Measurements from ENCODE around the gene NAP1L1.

NAP1L1 gene

GRCh38 chr12:76065917-76066316 lies 18.6 kb downstream of the NAP1L1 start:
- Histone ChIP-seq H3K4me1 (ENCODE audit: control insufficient read depth, insufficient read depth, low read length) (no peaks in the 10 kb centered on the region), H3K27ac (ENCODE audit: low read length) (no peak overlapping the region), H3K36me3 (ENCODE audit: control insufficient read depth, insufficient read depth, low read length) (peaks cover 2% of the 10 kb centered on the region; the same call in 1 of the 2 replicates), H3K4me3 (ENCODE audit: low read length) (no peak overlapping the region), H3K9me3 (ENCODE audit: control insufficient read depth, insufficient read depth, low read length) (no peaks in the 10 kb centered on the region), H3K27me3 (ENCODE audit: control insufficient read depth, insufficient read depth, low read length) (no peaks in the 10 kb centered on the region)
- no CpG with 5 or more reads among the region's 3 CpGs for WGBS (ENCODE audit: insufficient coverage, insufficient read length)
- DNase-seq (ENCODE audit: low read depth, low spot score) = no peak

DNA sequence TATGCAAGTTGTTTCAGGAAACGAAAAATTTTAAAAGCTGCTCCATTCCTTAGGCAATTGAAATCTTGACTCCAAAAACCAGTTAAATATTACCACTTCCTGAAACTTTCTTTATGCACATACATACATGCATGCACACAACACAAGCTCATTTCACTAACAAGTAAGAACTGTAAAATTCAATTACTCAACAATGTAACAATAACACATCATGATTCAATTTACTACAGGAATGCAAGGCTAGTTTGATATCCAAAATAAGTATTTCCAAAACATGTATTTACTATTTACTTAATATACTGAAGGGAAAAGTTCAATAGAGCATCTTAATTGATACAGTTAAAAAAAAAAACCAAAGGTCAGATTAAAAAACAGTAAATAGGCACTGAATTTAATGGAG lies 19.6 kb downstream of the NAP1L1 start:
- DNase-seq (ENCODE audit: low read depth, low spot score) = no peak

DNA sequence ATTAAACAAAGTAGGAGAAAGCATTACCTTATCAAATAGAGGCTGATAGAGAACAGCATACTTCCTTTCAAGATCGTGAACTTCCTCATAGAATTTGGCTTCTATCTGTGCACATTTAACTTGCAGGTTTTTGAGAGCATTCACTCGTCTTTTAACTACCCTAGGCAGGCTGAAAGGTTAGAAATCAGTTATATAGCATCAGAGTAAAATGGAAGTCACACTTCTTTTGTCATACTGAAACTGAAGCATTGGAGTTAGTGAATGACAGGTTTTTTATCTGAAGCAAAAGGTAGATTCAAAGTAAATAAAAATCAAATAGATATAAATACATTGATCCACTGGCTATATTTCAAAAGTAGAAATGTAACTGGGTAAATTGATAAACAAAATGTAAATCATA lies 24.4 kb downstream of the NAP1L1 start:
- no peaks in the 10 kb centered on the region for H3K9me3 ChIP-seq (ENCODE audit: control insufficient read depth, insufficient read depth, low read length)
- DNase-seq (ENCODE audit: low read depth, low spot score) = no peak
- no peak overlapping the region for H3K4me3 ChIP-seq (ENCODE audit: low read length)
- H3K27ac ChIP-seq (ENCODE audit: low read length) = no peak overlapping the region
- WGBS (ENCODE audit: insufficient coverage, insufficient read length) = no CpG with 5 or more reads among the region's 2 CpGs
- peaks cover 7% of the 10 kb centered on the region; the same call in 1 of the 2 replicates for H3K36me3 ChIP-seq (ENCODE audit: control insufficient read depth, insufficient read depth, low read length)
- no peaks in the 10 kb centered on the region for H3K27me3 ChIP-seq (ENCODE audit: control insufficient read depth, insufficient read depth, low read length)
- peaks cover 1% of the 10 kb centered on the region; the same call in 1 of the 2 replicates for H3K4me1 ChIP-seq (ENCODE audit: control insufficient read depth, insufficient read depth, low read length)

More for the DNA sequence above, 19.6 kb downstream of the NAP1L1 start:
- H3K27me3 ChIP-seq (ENCODE audit: control insufficient read depth, insufficient read depth, low read length) = no peaks in the 10 kb centered on the region
- peaks cover 2% of the 10 kb centered on the region; the same call in 1 of the 2 replicates for H3K36me3 ChIP-seq (ENCODE audit: control insufficient read depth, insufficient read depth, low read length)
- H3K27ac ChIP-seq (ENCODE audit: low read length) = no peak overlapping the region
- H3K4me1 ChIP-seq (ENCODE audit: control insufficient read depth, insufficient read depth, low read length) = peaks cover 1% of the 10 kb centered on the region; the same call in 1 of the 2 replicates
- no peaks in the 10 kb centered on the region for H3K9me3 ChIP-seq (ENCODE audit: control insufficient read depth, insufficient read depth, low read length)
- H3K4me3 ChIP-seq (ENCODE audit: low read length) = no peak overlapping the region
- no CpG with 5 or more reads among the region's 1 CpG for WGBS (ENCODE audit: insufficient coverage, insufficient read length)

- Histone ChIP-seq H3K27me3 (ENCODE audit: control insufficient read depth, insufficient read depth, low read length) (no peaks in the 10 kb centered on the region), H3K9me3 (ENCODE audit: control insufficient read depth, insufficient read depth, low read length) (no peaks in the 10 kb centered on the region), H3K4me3 (ENCODE audit: low read length) (no peak overlapping the region), H3K4me1 (ENCODE audit: control insufficient read depth, insufficient read depth, low read length) (peaks cover 1% of the 10 kb centered on the region; the same call in 1 of the 2 replicates), H3K36me3 (ENCODE audit: control insufficient read depth, insufficient read depth, low read length) (peaks cover 14% of the 10 kb centered on the region; the same call in 1 of the 2 replicates), H3K27ac (ENCODE audit: low read length) (no peak overlapping the region)
- no CpG with 5 or more reads among the region's 7 CpGs for WGBS (ENCODE audit: insufficient coverage, insufficient read length)
- no peak for DNase-seq (ENCODE audit: low read depth, low spot score)
Measured at GRCh38 chr12:76057326-76057725, 27.2 kb downstream of the NAP1L1 start.

- H3K4me1 ChIP-seq (ENCODE audit: control insufficient read depth, insufficient read depth, low read length) = no peaks in the 10 kb centered on the region
- H3K36me3 ChIP-seq (ENCODE audit: control insufficient read depth, insufficient read depth, low read length) = peaks cover 16% of the 10 kb centered on the region; the same call in 1 of the 2 replicates
- no peaks in the 10 kb centered on the region for H3K9me3 ChIP-seq (ENCODE audit: control insufficient read depth, insufficient read depth, low read length)
- no peak overlapping the region for H3K4me3 ChIP-seq (ENCODE audit: low read length)
- no peak overlapping the region for H3K27ac ChIP-seq (ENCODE audit: low read length)
- no peaks in the 10 kb centered on the region for H3K27me3 ChIP-seq (ENCODE audit: control insufficient read depth, insufficient read depth, low read length)
- DNase-seq (ENCODE audit: low read depth, low spot score) = no peak
- no CpG with 5 or more reads among the region's 2 CpGs for WGBS (ENCODE audit: insufficient coverage, insufficient read length)
Measured at GRCh38 chr12:76055393-76055792, 29.1 kb downstream of the NAP1L1 start.

- 100% methylated on average over 1 of the region's 4 CpGs for WGBS (ENCODE audit: insufficient coverage, insufficient read length)
- Histone ChIP-seq H3K4me1 (ENCODE audit: control insufficient read depth, insufficient read depth, low read length) (no peaks in the 10 kb centered on the region), H3K36me3 (ENCODE audit: control insufficient read depth, insufficient read depth, low read length) (peaks cover 12% of the 10 kb centered on the region; the same call in 1 of the 2 replicates), H3K27ac (ENCODE audit: low read length) (no peak overlapping the region), H3K9me3 (ENCODE audit: control insufficient read depth, insufficient read depth, low read length) (no peaks in the 10 kb centered on the region), H3K27me3 (ENCODE audit: control insufficient read depth, insufficient read depth, low read length) (no peaks in the 10 kb centered on the region), H3K4me3 (ENCODE audit: low read length) (no peak overlapping the region)
- no peak for DNase-seq (ENCODE audit: low read depth, low spot score)
Measured at GRCh38 chr12:76049575-76050251, 34.8 kb downstream of the NAP1L1 start.

DNA sequence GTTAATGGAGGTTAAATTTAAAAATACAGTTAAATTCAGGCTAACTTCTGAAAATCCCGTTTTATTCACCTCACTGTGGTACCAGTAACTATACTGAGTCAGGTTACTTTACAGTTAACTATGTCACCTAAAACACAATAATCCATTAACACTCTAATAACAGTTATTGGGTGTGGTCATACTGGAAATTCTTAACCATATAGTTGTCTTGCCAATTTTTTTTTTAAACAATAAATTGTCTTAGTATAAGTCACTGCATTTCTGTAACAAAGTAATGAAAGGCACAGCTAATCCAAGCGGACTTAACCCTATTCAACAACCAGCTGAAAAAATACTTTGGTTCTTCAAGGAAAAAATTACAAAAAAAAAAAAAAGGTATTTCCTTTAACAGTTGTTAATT lies 36.7 kb downstream of the NAP1L1 start:
- WGBS (ENCODE audit: insufficient coverage, insufficient read length) = no CpG with 5 or more reads among the region's 2 CpGs
- H3K4me3 ChIP-seq (ENCODE audit: low read length) = no peak overlapping the region
- no peak overlapping the region for H3K27ac ChIP-seq (ENCODE audit: low read length)
- H3K27me3 ChIP-seq (ENCODE audit: control insufficient read depth, insufficient read depth, low read length) = no peaks in the 10 kb centered on the region
- H3K9me3 ChIP-seq (ENCODE audit: control insufficient read depth, insufficient read depth, low read length) = no peaks in the 10 kb centered on the region
- no peak for DNase-seq (ENCODE audit: low read depth, low spot score)
- peaks cover 5% of the 10 kb centered on the region; the same call in 1 of the 2 replicates for H3K36me3 ChIP-seq (ENCODE audit: control insufficient read depth, insufficient read depth, low read length)
- H3K4me1 ChIP-seq (ENCODE audit: control insufficient read depth, insufficient read depth, low read length) = no peaks in the 10 kb centered on the region

DNA sequence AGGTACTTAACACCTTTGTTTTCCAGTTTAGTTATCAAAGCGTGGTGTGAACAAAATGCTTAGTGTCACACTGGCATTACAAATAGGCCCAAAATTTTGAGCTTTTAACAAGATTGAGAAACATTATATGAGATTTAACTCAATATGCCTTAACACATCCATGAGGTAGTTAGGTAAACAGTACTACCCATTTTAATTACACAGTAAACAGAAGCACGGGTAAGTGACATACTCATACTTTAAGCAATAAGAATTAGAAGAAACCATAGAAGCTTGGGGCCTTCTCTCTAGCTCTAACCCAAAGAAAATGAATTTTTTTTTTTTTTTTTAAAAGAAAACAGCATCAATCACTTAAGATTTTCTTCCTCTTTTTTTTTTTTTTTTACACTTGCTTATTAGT lies 37.4 kb downstream of the NAP1L1 start:
- WGBS (ENCODE audit: insufficient coverage, insufficient read length) = no CpG with 5 or more reads among the region's 2 CpGs
- H3K4me3 ChIP-seq (ENCODE audit: low read length) = no peak overlapping the region
- DNase-seq (ENCODE audit: low read depth, low spot score) = no peak
- H3K9me3 ChIP-seq (ENCODE audit: control insufficient read depth, insufficient read depth, low read length) = no peaks in the 10 kb centered on the region
- H3K4me1 ChIP-seq (ENCODE audit: control insufficient read depth, insufficient read depth, low read length) = no peaks in the 10 kb centered on the region
- H3K36me3 ChIP-seq (ENCODE audit: control insufficient read depth, insufficient read depth, low read length) = peaks cover 5% of the 10 kb centered on the region; the same call in 1 of the 2 replicates
- no peak overlapping the region for H3K27ac ChIP-seq (ENCODE audit: low read length)
- no peaks in the 10 kb centered on the region for H3K27me3 ChIP-seq (ENCODE audit: control insufficient read depth, insufficient read depth, low read length)

DNA sequence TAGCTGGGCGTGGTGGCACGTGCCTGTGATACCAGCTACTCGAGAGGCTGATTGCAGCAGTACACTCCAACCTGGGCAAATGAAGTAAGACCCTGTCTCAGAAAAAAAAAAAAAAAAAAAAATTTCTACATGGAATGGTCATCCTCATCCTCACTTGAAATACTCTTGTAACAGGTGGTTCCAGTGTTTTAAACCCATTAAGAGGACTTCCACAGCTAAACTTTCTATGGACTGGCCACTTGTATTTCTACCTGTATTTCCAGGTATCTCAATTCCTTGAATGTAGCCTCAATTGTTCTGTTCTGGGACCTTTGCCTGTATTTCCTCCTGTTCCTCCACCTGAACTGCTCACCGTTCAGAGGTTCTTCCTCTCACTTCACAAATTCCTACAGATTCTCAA lies 41.1 kb downstream of the NAP1L1 start:
- no peaks in the 10 kb centered on the region for H3K9me3 ChIP-seq (ENCODE audit: control insufficient read depth, insufficient read depth, low read length)
- H3K27ac ChIP-seq (ENCODE audit: low read length) = no peak overlapping the region
- no peaks in the 10 kb centered on the region for H3K27me3 ChIP-seq (ENCODE audit: control insufficient read depth, insufficient read depth, low read length)
- H3K4me3 ChIP-seq (ENCODE audit: low read length) = no peak overlapping the region
- no CpG with 5 or more reads among the region's 4 CpGs for WGBS (ENCODE audit: insufficient coverage, insufficient read length)
- no peak for DNase-seq (ENCODE audit: low read depth, low spot score)
- H3K36me3 ChIP-seq (ENCODE audit: control insufficient read depth, insufficient read depth, low read length) = no peaks in the 10 kb centered on the region; the same call in 1 of the 2 replicates
- no peaks in the 10 kb centered on the region; the same call in 1 of the 2 replicates for H3K4me1 ChIP-seq (ENCODE audit: control insufficient read depth, insufficient read depth, low read length)

GRCh38 chr12:76042147-76042546 lies 42.3 kb downstream of the NAP1L1 start:
- Histone ChIP-seq H3K4me3 (ENCODE audit: low read length) (no peak overlapping the region), H3K36me3 (ENCODE audit: control insufficient read depth, insufficient read depth, low read length) (no peaks in the 10 kb centered on the region; the same call in 1 of the 2 replicates), H3K27ac (ENCODE audit: low read length) (no peak overlapping the region), H3K4me1 (ENCODE audit: control insufficient read depth, insufficient read depth, low read length) (peaks cover 1% of the 10 kb centered on the region; the same call in 1 of the 2 replicates), H3K9me3 (ENCODE audit: control insufficient read depth, insufficient read depth, low read length) (no peaks in the 10 kb centered on the region), H3K27me3 (ENCODE audit: control insufficient read depth, insufficient read depth, low read length) (no peaks in the 10 kb centered on the region)
- DNase-seq (ENCODE audit: low read depth, low spot score) = no peak
- no CpG with 5 or more reads among the region's 2 CpGs for WGBS (ENCODE audit: insufficient coverage, insufficient read length)

DNA sequence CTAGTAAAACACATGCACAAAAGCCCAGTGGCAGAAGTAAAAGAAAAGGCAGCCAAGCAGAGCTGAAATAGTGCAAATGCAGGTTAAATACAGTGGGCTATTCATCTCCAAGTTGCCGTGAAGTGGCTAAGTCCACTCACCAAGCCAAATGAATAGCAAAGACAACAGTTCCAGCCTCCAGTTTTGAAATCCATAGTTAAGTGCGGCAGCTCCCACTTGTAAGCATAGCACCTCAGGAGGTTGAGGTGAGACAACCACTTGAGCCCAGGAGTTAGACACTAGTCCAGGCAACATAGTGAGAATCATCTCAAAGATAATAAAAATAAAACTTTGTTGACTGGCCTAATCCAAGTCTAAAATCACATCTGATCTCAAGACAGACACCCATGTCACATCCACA lies 43.1 kb downstream of the NAP1L1 start:
- H3K27ac ChIP-seq (ENCODE audit: low read length) = no peak overlapping the region
- H3K36me3 ChIP-seq (ENCODE audit: control insufficient read depth, insufficient read depth, low read length) = no peaks in the 10 kb centered on the region; the same call in 1 of the 2 replicates
- no peaks in the 10 kb centered on the region for H3K27me3 ChIP-seq (ENCODE audit: control insufficient read depth, insufficient read depth, low read length)
- H3K9me3 ChIP-seq (ENCODE audit: control insufficient read depth, insufficient read depth, low read length) = no peaks in the 10 kb centered on the region
- no CpG with 5 or more reads among the region's 2 CpGs for WGBS (ENCODE audit: insufficient coverage, insufficient read length)
- H3K4me1 ChIP-seq (ENCODE audit: control insufficient read depth, insufficient read depth, low read length) = peaks cover 1% of the 10 kb centered on the region; the same call in 1 of the 2 replicates
- DNase-seq (ENCODE audit: low read depth, low spot score) = no peak
- H3K4me3 ChIP-seq (ENCODE audit: low read length) = no peak overlapping the region

Data from iPS DF 6.9 (cell line).